Right cardiac atrium (tissue), 5 donors: Measurements from ENCODE around the gene MESD. TPM values are rescaled to one million over a fixed set of nuclear protein-coding genes. Genes with fewer than 3 reads are reported as not detected.

Experiments used
- ATAC-seq, 2 donors: fragments of 200-7000 bp; cut with Tn5 transposase; one replicate each; pipeline versions ENCODE4 v1.8.0 to v1.9.1; 2020; ENCODE audit warnings: moderate library complexity in 2 of 2, mild to moderate bottlenecking in 1 of 2
- DNase-seq, 3 donors: peaks; one replicate each; pipeline ENCODE4 v3.0.0-alpha.2; 2020
- H3K27ac ChIP-seq: one replicate; pipeline ENCODE4 v1.5.1; 2013; ENCODE audit warnings: mild to moderate bottlenecking, low read length, control low read depth, moderate library complexity
- H3K27me3 ChIP-seq: one replicate; pipeline ENCODE4 v1.6.1; 2013; ENCODE audit not compliant: control insufficient read depth, insufficient read depth
- H3K4me1 ChIP-seq: one replicate; pipeline ENCODE4 v1.6.1; 2013; ENCODE audit warnings: low read length; ENCODE audit not compliant: control insufficient read depth, insufficient read depth
- H3K4me3 ChIP-seq: one replicate; pipeline ENCODE4 v1.5.1; 2013; ENCODE audit warnings: low read length, control low read depth
- H3K9me3 ChIP-seq: one replicate; pipeline ENCODE4 v1.6.1; 2013; ENCODE audit warnings: low read length; ENCODE audit not compliant: control insufficient read depth
- WGBS: extraction: QIAGEN DNeasy Blood & Tissue Kit; methylation state at CpG from one replicate; pipeline ENCODE4 v1.1.7; 2013; 5-methylcytosine and 5-hydroxymethylcytosine counted together
- intact Hi-C, 4 donors: fragments of 100-400 bp; cut with DNase I; formaldehyde crosslinking; loops; one replicate each; pipeline versions ENCODE4 v1.11.0 to v1.14.0; 2022 to 2023
- microRNA-seq, 2 donors: library from miRNA; unstranded; fragments of <30 nt; microRNA quantifications; one replicate each; pipeline ENCODE4 v1.2.0, GENCODE V29; 2020 to 2021
- polyA plus RNA-seq: library from polyadenylated mRNA; stranded (reverse); fragments of 200-250 nt; gene quantifications from one replicate; pipeline ENCODE4 v1.2.3, GENCODE V29; 2013
- total RNA-seq, 4 donors: library from RNA; stranded (reverse); fragmentation: NEBNext Ultra II Directional; extraction: Animal tissue kit (Norgen Biotek cat#: 25700); gene quantifications; one replicate each; pipeline ENCODE4 v1.2.1, GENCODE V29; 2021
- donor health status: healthy with polysubstance abuse.
- donor health status: DM: no; HTN: yes; CAD: no.
- donor health status: DM: no; HTN: no; CAD: no.
- donor health status: DM: no; HTN: yes; CAD: no; lungs with severe emphysema.
- donor health status: DM: yes; HTN: yes; CAD: no.

MESD gene
- total and polyA plus RNA-seq, 5 donors, result 13.2 to 18.9 (median 16.4) TPM

DNA sequence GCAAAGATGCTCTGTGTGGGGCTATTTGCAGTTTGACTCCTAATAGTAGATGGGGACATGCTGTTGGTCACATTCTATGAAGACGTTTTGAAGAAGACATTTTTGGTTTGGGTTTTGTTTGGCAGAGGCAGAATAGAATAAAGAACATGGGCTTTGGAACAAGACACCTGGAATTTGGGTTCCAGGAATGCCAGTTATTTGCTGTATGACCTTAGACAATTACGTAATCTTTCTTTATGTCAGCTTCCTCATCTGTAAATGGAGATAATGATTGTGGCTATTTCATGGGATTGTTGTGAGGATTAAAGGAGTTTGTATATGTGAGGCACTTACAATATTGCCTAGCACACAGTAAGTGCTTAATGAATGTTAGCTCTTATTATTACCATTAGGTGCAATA lies 91.6 kb downstream of the MESD start:
- Histone ChIP-seq H3K4me3 (no peak overlapping the region), H3K9me3 (no peaks in the 10 kb centered on the region), H3K27me3 (no peaks in the 10 kb centered on the region), H3K4me1 (peaks cover 11% of the 10 kb centered on the region), H3K27ac (no peak overlapping the region)
- WGBS, result 83% methylated on average over 2 of the region's 2 CpGs
- intact Hi-C loops, result no loop called here
- ATAC-seq, result no peak
- DNase-seq, result no peak

Small RNA genes lying within 50 kb of the gene (microRNA-seq; reads per million reads assigned to microRNA genes)
- gene MIR4514, result 0 reads per million in 2 donors

Other genes starting within 250 kb of the MESD start
- 1 to 10 TPM; 1.1 to 3.9 (median 2.7) TPM for gene CEMIP, start 210.4 kb downstream of the MESD start, total RNA-seq
- 0.23 TPM for gene CEMIP, start 210.4 kb downstream of the MESD start, polyA plus RNA-seq
- gene TLNRD1, start 11.1 kb upstream of the MESD start, total RNA-seq, result 10 to 100 TPM in 1 of 4 donors, 1 to 10 TPM in 3; 6.7 to 17.2 (median 7.3) TPM
- 4.8 TPM for gene TLNRD1, start 11.1 kb upstream of the MESD start, polyA plus RNA-seq
- gene CFAP161, start 144.5 kb upstream of the MESD start, total RNA-seq, result 1 to 10 TPM in 2 of 4 donors, under 1 TPM in 2; 0.34 to 1.3 (median 0.80) TPM
- 0.32 TPM for gene CFAP161, start 144.5 kb upstream of the MESD start, polyA plus RNA-seq
- gene IL16, start 207.1 kb upstream of the MESD start, total RNA-seq, result 1 to 10 TPM; 3.1 to 5.1 (median 4.1) TPM
- gene IL16, start 207.1 kb upstream of the MESD start, polyA plus RNA-seq, result 4.7 TPM